ENCODE results near the gene OOEP.

Gene OOEP

GRCh38 chr6:73364121-73364520 lies 5.6 kb downstream of the OOEP start:
- no peak for DNase-seq

DNA sequence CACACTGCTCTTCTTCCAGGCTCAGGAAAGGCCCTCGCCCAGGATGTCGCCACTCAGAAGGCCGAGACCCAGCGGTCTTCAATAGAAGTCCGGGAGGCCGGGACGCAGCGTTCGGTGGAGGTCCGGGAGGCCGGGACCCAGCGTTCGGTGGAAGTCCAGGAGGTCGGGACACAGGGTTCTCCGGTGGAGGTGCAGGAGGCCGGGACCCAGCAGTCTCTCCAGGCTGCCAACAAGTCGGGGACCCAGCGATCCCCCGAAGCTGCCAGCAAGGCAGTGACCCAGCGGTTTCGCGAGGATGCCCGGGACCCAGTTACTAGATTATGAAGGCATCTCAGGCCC lies 6.2 kb downstream of the OOEP start:
- no peak for DNase-seq

DNA sequence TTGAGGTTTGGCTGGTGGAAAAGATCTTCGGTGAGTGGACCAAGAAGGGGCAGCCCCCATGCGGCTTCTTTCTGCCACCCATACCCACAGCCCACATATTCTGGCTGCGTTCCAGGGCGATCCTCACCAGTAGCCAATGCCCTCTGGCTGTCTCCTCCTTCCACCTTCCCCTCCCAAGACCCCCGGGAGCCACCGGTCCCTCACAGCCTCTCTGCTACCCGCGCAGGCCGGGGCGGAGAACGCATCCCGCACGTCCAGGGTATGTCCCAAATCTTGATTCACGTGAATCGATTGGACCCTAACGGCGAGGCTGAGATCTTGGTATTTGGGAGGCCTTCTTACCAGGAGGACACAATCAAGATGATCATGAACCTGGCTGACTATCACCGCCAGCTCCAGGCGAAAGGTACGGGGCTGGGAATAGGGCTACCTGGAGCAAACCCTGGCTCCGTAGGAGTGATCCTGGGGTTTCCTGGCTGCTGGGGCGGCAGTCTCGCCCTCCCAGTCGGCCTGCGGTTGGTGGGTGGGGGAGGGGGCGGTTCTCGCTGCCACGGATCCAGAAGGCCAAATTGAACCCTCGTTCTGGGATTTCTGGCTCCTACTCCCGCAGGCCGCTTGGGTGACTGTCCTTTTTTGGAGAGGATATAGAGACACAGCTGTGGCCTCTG lies 6.7 kb downstream of the OOEP start:
- no peak for DNase-seq

DNA sequence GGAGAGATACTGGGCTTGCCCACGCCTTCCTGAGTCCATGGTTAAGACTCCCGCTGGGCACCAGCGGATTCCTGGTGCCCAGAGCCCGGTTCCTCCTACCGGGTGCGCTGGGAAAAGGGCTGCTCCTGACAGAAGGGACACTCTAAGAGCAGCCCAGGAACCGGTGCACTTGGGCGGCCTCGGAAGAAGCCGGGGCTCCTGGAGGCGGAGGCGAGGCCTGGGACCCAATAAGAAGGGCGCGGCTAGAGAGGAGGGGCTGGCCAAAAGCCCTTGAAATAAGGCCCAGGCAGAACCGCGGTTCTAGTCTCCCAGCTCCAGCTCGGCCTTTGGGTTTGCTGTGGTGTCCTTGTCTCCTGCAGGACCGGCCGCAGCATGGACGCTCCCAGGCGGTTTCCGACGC lies 7.3 kb downstream of the OOEP start, which contains the start of gene KHDC3L:
TSS of gene KHDC3L (plus strand) at position 301 of the 400 bp plus-strand sequence. CDS start at position 373, 72 bp downstream.
- DNase-seq = no peak

DNA sequence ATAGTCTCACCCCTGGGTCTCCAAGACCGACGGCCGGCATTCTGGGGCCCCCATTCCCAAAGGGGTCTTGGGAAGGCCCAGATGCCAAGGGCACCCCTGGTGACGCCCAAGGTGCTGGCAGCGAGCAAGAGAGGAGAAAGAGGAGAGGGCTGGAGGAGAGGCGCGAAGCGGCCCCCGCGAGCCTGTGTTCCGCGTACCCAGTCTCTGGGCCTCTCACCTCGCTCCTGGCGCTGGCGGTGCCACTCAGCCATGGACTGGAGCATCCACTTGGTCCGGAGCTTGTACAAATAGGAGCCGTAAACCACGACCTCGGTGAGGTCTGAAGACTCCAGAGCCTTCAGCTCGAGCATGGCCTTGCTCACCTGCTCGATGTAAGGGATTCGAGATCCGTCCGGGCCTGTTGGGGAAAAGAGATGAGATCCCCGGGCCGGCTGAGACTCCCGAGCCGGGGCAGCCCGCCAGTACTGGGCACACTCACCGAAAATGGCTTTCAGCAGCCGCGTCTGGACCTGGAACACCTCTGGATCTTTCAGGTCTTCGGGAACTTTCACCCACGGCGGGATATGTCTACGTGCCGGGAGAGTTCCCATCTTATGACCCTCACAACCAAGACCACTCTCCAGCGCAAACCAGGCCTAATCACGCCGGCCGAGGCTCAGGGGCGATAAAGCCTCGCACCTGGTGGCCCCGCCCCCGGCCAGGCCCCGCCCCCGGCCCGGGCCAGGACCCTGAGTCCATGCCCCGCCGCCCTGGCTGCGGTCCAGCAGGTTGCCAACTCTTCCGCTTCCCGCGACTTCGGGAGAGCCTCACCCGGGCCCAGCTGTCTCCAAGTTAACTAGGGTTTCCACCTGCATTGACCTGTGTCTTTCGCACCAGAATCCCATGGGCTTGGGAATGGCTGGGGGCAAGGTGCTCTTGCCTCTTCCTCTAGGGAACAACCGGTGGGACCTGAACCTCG lies 15.8 kb downstream of the OOEP start, which contains the start of gene DPPA5:
TSS of gene DPPA5 (minus strand) at position 641 of the 958 bp plus-strand sequence. CDS start at position 590, 51 bp downstream.
- no peak for DNase-seq

- no peak for DNase-seq
Observed at GRCh38 chr6:73349311-73349710, 20.4 kb downstream of the OOEP start.

DNA sequence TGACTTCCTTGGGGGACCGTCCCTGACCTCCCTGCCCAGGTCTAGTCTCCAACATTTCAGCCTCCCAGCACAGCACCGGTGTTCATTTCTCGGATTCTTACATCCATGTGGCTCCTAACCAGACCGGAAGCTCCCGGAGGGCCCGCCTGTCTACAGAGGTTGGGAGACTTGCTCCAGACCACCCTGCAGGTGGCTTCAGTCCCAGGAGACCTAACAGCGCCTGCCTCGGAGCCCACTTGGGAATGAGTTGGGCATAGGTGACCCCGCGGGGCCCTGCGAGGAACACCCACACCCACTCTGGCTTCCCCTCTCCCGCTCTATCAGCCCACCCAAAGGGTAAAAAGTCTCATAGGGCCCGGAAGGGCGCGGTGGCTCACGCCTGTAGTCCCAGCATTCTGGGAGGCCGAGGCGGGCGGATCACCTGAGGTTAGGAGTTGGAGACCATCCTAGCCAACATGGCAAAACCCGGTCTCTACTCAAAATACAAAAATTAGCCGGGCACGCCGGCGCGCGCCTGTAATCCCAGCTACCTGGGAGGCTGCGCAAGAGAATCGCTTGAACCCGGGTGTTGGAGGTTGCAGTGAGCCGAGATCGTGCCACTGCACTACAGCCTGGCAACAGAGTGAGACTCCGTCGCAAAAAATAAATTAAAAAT lies 21.0 kb downstream of the OOEP start:
- DNase-seq = no peak

- DNase-seq = no peak
Observed at GRCh38 chr6:73343164-73343563, 26.5 kb downstream of the OOEP start.

DNA sequence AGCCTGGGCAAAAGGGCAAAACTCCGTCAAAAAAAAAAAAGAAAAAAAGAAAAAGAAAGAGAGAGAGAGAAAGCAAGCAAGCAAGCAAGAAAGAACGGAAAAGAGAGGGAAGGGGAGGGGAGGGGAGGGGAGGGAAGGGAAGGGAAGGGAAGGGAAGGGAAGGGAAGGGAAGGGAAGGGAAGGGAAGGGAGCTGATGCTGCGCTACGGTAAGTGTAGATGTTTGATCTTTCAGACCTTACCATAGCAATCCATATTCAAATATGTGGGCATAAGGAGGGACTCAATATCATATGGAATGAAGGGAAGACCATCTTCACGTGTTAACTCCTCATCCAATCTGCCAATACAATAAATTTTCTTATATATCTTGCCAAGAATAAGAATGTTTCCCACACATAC lies 27.5 kb downstream of the OOEP start:
- DNase-seq = no peak

GRCh38 chr6:73341335-73341734 lies 28.4 kb downstream of the OOEP start:
- DNase-seq = no peak

- no peak for DNase-seq
Observed at GRCh38 chr6:73340048-73340447, 29.6 kb downstream of the OOEP start.

- no peak for DNase-seq
Observed at GRCh38 chr6:73339340-73339739, 30.4 kb downstream of the OOEP start.

DNA sequence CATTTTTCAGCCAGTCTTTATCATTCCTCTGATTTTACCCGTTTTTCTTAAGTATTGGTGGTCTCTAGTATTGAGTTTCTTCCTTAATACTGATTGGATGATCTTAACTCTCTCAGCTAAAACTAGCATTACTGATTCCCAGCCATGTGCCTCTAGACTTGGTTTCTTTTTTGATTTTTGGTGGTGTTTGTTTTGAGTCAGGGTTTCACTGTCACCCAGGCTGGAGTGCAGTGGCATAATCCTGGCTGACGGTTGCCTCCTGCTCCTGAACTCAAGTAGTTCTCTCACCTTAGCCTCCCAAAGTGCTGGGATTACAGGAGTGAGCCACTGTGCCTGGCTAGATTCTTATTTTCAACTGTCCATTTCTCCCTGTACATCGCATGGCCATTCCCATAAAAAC lies 40.5 kb downstream of the OOEP start:
- no peak for DNase-seq

- no peak for DNase-seq
Observed at GRCh38 chr6:73328790-73329189, 40.9 kb downstream of the OOEP start.

- no peak for DNase-seq
Observed at GRCh38 chr6:73325656-73326055, 44.0 kb downstream of the OOEP start.

DNA sequence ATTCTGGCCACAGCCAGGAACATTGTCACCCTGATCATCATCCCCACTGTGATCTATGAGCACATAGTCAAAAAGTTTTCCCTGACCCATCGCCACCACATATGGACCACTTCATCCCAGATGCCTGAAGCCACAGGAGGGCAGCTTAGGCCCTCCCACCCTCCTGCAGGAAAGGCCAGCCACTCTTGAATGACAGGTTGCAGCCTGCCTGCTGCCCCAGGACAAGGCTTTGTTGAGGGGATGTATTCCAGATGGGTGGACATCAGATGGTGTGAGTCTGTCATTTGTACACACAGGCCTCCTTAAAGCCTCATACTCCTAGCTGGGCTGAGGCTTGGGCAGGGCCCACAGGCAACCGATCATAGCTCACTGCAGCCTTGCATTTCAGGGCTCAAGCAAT lies 46.4 kb downstream of the OOEP start:
- DNase-seq = no peak

All from stimulated activated naive CD4-positive, alpha-beta T cell (primary cell).